GM18909 (cell line): ENCODE measurements around the gene EDA.
"Not testable (repeated sequence)": the region's sequence is repeated elsewhere in the genome, so short reads cannot be mapped to it uniquely, and the experiment has no call there.

Experiments used
- ATAC-seq: cut with Tn5 transposase; IDR thresholded peaks from one replicate; pipeline ENCODE4 v1.9.1; 2021; ENCODE audit warnings: mild to moderate bottlenecking; ENCODE audit not compliant: unreplicated experiment, poor library complexity

Gene EDA

DNA sequence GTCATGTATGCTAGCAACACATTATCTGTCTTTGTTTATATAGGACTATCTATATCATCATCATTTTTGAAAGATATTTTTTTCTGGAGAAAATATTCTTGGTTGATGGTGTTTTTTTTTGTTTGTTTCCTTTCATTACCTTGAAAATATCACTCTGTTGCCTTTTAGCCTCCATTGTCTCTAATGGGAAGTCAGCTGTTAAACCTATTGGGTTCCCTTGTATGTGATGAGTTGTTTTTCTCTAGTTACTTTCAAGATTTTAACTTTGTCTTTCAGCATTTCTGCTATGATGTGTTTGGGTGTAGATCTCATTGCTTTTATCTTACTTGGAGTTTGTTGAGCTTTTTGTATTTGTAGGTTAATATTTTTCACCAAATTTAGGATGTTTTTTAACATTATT is 124.4 kb downstream of the EDA start:
- ATAC-seq, result no peak

DNA sequence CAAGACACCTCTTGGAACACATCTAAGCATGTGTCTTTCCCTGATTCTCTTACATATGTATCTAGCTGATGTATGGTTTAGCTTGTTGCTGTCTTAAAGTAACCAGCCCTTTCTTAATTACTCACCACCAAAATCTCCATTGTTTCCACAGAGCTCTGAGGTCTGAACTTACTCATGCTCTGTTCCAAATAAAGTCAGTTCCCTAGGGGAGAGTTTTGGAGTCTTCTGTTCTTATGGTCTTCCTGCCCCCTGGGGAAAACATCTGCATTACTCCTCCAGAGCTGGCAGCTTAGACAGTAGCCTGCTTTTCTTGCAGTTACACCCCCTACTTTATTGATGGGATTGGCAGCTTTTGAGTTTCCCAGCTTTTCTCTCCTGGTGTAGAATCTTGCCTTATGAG is 125.8 kb downstream of the EDA start:
- no peak for ATAC-seq

DNA sequence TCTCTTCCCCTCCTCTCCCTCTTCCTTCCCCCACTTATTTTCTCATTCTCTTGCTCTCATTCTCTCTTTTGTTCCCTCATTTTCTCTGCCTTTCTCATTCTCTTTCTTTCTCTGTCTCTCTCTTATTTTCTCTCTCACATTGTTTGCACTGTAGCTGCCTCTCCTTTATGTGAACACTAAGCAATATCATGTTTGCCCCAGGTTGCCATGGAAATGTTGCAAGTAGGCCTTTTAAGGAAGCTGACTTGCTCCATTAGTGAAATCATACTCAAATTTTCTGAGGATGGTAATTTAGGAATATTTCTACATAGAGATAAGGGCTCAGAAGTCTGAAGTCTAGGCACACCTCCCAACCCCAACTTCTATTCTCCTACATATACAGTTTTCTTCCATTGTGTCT is 130.1 kb downstream of the EDA start:
- no peak for ATAC-seq

DNA sequence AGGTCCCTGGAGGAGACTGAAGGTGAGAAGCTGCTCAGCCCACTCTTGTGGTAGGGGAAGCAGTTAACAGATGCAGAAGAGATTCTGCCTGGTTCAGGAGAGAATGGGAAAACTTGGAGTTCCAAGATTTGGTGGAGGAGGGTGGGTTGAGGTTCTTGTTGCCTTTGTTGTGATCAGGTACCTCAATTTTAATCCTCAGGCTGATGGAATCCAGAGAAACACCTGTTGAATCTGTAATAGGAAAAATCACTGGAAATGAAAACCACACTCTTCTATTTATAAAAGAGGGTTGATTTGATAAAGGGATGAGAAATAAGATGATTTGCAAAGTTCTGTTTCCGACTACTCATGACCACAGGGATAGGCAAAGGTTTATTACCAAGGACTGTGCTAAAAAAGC is 132.1 kb downstream of the EDA start:
- no peak for ATAC-seq

DNA sequence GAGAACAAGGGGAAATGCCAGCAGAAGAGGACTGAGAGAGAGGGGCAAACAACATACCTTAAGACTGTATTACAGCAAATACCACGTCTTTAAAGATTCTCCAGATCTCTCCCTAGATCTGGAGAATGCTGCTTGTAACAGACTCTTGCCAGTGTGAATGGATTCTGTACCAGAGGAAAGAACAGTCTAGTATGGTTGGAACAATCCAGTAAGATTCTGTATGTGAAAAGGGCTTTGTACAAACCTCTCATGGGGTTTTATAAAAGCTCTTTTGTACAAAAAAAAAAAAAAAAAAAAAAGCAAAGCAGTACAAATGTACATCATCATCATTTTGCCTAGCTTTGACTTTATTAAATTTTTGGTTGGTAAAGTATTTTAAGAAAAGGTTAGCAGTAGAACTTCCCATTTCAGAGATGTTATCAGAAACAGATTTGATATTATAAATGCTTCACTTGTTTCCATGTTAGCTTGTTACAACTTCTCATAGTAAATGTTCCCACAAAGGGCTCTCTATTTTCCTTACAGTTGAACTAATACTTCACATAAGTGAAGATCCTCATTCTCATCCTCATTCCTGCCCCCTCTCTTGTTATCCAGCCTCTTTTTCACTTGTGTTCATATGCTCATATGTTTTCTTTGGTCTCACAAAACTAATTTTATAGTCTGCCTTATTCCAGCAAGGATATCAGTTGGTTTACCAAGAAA is 144.2 kb downstream of the EDA start:
- ATAC-seq, result no peak

DNA sequence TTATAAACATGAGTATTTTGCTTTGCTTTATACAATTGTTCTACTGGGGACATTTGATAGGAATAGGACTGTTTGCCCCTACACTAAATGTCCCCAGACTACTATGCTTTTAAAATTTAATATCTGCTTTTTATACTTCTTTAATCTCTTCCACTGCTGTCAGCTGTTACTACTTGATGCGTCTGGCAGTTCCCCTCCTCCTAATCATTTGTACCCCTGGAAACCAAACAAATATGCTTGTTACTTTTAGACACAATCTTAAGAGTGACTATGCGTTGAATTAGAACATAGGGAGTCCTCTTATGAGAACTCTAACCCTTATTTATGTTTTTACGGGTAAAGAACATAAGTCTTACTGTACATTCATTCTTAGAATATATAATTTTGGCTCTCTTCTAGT is 145.7 kb downstream of the EDA start:
- no peak for ATAC-seq

DNA sequence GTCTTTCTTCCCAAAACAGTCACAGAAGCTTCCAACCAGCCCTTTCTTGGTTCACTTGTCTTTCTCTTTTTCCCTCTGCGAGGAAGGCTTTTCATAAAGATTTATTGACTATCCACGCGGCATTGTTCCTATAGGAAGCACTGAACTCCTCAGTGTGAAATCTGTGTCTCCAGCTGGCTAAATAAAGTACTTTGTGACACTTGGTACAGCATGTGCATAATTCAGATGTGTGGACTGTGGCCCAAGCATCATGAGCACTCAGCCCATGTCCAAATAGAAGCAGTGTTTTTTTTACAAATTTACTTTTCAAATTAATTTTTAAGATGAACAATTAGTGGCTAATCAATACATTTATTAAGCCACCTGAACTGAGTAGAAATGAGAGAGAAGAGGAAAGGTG is 146.4 kb downstream of the EDA start:
- no peak for ATAC-seq

DNA sequence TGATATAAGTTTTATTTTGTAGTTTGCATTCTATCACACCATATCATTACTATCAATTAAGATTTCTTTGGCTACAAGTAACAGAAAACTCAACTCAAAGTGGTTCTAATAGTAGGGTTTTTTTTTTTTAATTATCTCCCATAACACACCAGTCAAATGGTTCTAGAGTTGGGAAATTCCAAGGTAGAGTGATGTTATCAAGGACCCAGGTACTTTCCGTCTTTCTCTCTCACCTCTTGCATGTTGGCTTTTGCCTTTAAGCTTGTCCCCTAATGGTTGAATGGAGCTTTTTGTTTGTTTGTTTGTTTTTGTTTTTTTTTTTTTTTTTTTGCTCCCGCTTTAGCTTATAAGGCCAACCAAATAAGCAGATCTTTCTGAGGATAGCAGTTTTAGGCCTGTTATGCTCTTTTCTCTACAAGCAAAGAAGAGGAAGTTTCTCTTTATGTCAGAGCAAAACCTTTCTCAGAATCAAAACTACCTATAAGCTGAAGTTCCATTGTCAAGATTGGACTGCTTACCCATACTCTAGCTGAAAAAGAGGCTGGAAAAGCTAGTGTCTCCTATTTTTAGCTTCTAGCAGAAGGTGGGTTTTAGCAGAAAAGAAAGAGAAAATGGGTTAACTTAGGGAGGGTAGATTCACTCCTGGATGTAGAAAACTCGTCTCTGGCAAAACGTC is 177.5 kb downstream of the EDA start:
- no peak for ATAC-seq

DNA sequence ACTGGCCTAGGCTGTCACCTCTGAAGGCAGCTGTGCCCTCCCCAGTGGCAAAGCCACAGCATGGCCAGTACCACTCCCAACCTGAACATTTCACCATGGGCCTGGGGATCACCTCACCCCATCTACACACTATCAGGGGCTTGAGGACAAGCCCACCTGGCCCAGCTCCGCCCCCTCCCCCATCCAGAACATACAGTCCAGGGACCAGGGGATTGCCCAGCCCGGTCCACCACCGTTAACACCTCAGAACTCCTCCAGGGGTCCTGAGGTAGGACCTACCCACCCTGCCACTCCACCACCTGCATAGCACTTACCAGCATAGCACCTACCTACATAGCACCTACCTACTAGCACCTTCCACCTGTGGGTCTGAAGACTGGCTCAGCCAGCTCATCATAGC is 179.8 kb downstream of the EDA start:
- no peak for ATAC-seq

DNA sequence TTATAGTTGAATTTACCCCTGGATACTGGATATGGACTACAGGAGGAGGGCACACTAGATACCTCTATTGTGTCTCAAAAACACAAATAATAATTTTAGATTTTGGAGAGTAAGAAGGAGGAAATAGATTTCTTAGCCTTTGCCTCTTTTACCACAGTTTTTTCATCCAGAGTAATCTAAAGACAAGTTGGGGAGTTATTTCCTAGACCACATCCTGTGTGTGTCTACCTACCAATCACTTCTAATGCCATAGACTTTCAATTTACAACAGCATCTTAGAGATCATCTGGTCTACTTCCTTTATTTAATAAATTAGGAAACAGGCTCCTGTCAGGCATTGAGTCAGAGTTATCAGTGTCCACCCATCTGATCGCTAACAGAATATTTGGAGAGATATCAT is 191.5 kb downstream of the EDA start:
- ATAC-seq, result no peak

DNA sequence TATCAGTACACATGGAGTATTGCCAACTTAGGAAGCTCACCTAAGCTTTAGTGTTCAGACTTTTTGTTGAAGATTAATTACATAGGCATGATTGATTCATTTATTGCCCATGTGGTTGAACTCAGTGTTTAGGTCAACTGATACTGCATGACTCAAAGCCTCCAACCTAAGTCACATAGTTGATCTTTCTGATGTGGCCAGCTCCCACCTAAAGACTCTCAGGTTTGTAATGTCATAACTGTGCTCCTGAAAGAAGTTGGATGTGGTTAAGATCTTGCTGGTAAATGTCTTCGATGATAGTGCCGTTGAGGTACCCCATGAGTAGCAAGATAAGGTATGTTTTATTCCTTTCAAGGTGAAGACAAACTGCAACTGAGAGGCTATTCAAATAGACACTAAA is 192.5 kb downstream of the EDA start:
- no peak for ATAC-seq

DNA sequence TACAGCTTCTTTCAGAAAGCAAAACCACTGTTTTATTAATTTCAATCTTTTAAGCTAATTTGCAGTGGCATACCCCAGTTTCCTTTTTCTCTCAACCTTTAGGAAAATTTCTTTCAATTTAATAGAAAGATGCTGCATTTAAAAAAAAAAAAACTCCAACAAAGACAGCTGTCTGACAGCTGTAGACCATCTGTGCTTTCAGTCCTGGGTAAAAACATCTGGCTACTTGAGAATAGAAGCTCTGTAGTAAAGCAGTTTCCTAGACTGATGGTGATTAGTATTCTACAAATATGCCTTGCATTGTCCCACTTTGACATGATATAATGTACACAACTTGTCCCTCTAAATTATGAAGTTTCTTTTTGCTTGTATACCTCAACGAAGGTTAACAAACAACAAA is 197.8 kb downstream of the EDA start:
- ATAC-seq, result no peak

DNA sequence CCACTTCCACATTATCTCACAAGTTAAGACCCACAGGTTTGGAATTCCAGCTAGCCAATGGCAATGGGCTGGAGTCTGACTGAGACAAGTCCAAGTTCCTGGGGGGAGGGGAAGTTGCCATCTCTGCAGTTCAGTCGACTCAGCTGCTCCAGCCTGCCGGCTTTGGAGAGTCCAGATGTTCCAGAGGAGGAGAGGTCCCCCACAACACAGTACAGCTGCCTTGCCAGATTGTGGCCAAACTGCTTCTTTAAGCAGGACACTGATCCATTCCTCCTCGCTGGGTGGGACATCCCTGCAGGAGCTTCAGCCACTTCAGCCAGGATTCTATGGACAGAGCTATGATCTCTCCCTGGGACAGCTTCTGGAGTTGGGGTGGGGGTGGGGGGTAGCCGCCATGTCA is 199.2 kb downstream of the EDA start:
- no peak for ATAC-seq

DNA sequence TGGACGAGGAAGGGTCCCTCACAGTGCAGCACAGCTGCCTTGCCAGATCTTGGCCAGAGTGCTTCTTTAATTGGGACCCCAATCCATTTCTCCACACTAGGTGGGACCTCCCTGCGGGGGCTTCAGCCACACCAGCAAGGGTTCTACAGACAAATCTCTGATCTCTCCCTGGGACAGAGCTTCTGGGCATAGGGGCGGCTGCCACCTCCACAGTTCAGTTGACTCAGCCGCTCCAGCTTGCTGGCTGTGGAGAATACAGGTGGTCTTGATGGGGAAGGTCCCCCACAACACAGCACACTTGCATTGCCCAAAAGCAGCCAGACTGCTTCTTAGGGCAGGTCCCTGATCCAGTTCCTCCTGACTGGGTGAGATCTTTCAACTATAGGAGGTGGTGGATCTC is 199.6 kb downstream of the EDA start:
- ATAC-seq, result no peak

DNA sequence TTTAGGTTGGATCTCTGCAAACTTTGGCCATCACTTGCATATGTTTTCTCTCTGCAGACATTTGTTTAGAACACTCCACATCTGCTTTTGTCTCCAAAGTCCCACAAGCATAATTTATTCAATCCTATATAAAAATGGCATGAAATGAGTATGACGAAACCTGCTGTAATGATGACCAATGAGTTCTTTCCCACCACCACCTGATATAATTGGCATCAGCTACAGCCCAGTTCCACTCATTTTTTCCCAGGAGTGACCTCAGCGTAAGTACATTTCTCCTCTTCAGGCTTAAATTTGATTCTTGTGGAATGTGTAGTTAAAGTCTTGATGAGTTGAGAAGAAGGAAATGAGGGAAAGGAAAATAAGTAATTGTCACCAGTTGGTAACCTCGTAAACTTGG is 228.7 kb downstream of the EDA start:
- no peak for ATAC-seq

DNA sequence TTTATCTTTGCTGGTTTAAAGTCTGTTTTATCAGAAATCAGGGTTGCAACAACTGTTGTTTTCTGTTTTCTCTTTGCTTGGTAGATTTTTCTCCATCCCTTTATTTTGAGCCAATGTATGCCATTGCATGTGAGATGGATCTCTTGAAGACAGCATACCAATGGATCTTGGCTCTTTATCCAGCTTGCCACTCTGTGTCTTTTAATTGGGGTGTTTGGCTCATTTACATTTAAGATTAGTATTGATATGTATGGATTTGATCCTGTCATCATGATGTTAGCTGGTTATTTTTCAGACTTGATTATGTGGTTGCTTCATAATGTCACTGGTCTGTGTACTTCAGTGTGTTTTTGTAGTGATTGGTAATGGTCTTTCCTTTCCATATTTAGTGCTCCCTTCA is 244.1 kb downstream of the EDA start:
- not testable (repeated sequence) for ATAC-seq

DNA sequence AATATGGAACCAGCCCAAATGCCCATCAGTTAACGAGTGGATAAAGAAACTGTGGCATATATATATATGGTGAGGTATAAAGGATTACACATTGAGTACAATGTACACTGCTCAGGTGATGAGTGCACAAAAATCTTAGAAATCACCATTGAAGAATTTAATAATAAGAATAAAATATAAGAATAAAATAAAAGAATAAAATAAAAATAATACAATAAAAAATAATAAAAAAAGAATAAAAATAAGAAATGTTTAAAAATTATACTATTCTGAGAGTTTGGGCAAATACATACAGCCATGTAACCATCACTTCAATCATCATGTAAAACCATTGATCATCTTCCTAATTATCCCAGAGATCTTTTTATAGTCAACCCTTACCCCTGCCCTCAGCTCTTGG is 260.3 kb downstream of the EDA start:
- no peak for ATAC-seq

DNA sequence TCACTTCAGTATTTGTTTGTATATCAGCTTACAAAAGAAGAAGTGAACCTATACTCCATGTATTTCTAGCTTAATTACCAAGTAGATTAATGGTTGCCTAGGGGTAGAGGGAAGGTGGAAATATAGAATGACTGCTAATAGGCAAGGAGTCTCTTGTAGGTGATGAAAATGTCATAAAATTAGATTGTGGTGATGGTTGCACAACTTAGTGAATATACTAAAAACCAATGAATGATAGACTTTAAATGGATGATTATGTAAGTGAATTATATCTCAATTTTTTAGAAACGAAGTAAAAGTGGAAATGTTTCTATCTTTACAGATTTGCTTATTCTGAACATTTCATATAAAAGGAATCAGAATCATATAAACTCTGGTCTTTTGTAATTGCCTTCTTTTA is 268.3 kb downstream of the EDA start:
- ATAC-seq, result no peak

DNA sequence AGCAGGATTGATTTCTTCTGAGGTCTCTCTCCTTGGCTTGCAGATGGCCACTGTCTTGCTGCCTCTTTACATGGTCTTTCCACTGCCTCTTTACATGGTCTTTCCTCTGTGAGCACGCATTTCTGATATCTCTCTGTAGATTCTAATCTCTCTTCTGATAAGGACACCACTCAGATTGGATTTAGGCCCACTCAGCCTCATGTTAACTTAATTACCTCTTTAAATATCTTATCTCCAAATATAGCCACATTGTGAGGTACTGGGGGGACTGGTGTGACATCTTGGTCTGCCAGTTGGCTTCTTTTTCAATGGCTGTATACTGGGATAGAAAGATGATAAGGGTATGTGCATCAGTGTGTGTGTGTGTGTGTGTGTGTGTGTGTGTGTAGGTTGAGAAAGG is 280.1 kb downstream of the EDA start:
- ATAC-seq, result no peak

DNA sequence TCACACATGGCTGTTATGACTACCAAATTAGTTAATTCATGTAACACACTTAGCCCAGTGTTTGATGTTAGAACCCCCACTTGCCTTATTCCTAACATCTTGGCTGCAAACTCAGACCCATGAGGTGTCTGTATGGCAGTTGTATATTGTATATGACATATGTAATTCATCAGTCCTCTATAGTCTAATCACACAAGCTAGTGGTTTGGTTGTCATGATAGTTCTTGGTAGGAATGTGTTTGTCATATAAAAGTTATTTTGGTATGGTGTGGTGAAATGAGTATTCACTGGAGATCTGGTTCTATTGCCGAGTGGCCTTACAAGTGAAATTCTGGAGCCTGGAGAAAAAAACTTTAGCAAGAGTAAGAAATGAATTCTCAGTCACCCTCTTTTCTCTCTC is 284.6 kb downstream of the EDA start:
- no peak for ATAC-seq

DNA sequence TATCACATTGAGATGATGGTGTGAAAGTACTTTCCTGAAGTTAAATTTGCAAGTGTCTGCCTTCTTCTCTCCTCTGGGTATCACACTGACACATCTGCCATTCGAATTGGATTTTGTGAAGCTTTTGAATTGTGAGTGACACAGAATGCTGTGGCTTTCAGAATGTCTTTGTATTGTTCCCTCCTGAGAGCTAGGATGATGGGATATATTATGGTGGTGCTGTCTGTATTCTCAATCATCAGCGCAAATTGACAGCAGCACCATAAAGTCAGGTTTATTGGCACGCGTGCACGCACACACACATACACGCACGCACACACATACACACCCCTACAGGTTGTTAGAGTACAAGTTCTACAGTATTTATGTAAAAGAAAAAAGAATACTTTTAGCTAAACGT is 290.5 kb downstream of the EDA start:
- ATAC-seq, result no peak

DNA sequence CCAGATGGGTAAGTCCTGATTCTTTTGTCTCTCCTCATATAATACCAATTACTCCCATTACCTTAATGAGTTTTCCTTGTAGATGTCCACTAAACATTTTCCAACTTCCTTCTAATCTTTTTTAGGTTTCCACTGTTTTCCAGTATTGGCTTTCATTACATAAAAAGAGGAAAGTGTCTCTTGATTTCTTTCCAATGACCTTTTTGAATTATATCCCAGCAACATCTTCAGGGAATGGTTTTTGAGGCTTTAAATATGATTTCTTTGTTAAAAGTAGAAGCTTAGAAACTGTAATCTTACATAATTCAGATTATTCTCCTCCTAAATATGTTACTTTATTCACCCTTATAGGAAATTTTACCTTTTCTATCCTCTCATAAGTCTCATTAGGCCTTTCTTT is 298.9 kb downstream of the EDA start:
- no peak for ATAC-seq
